KMS-11 (cell line): Measurements from ENCODE around the gene KCNN3.

Experiments used
- H2AFZ ChIP-seq: fragments of 200-600 bp; sonication (generic); 2 replicates; pipeline ENCODE4 v1.6.1; 2016; ENCODE audit warnings: antibody characterized with exemption, mixed run types, low read depth
- H3K27ac ChIP-seq: fragments of 200-600 bp; sonication (generic); 2 replicates; pipeline ENCODE4 v1.6.1; 2016; ENCODE audit warnings: mild to moderate bottlenecking, mixed run types
- H3K27me3 ChIP-seq: fragments of 200-600 bp; sonication (generic); 2 replicates; pipeline ENCODE4 v1.6.1; 2017; ENCODE audit warnings: mild to moderate bottlenecking, low read depth, mixed run types, moderate library complexity; ENCODE audit not compliant: insufficient read depth
- H3K36me3 ChIP-seq: fragments of 200-600 bp; sonication (generic); 2 replicates; pipeline ENCODE4 v1.6.1; 2017; ENCODE audit warnings: mild to moderate bottlenecking, mixed run types; ENCODE audit not compliant: insufficient read depth
- H3K4me1 ChIP-seq: fragments of 200-600 bp; sonication (generic); 2 replicates; pipeline ENCODE4 v1.6.1; 2016; ENCODE audit warnings: mild to moderate bottlenecking, low read depth, mixed run types; ENCODE audit not compliant: poor library complexity, severe bottlenecking
- H3K4me2 ChIP-seq: fragments of 200-600 bp; sonication (generic); 2 replicates; pipeline ENCODE4 v1.7.0; 2016; ENCODE audit warnings: mild to moderate bottlenecking, mixed run types
- H3K4me3 ChIP-seq: fragments of 200-600 bp; sonication (generic); IDR thresholded peaks from 2 replicates; pipeline ENCODE4 v1.6.1; 2017; ENCODE audit warnings: low read depth, low read length, mixed read lengths; ENCODE audit not compliant: insufficient read depth
- H3K79me2 ChIP-seq: fragments of 200-600 bp; sonication (generic); 2 replicates; pipeline ENCODE4 v1.6.1; 2016; ENCODE audit warnings: low read depth, mixed run types; ENCODE audit not compliant: insufficient read depth
- H3K9ac ChIP-seq: fragments of 200-600 bp; sonication (generic); 2 replicates; pipeline ENCODE4 v1.6.1; 2016; ENCODE audit warnings: mild to moderate bottlenecking, mixed run types
- H4K20me1 ChIP-seq: fragments of 200-600 bp; sonication (generic); 2 replicates; pipeline ENCODE4 v1.6.1; 2016; ENCODE audit warnings: mild to moderate bottlenecking, mixed run types; ENCODE audit not compliant: insufficient read depth
- CTCF ChIP-seq: fragments of 200-600 bp; sonication (generic); conservative IDR thresholded peaks from 2 replicates; pipeline ENCODE4 v1.6.1; 2017; ENCODE audit warnings: low read depth, mild to moderate bottlenecking, antibody characterized with exemption, low read length, moderate library complexity, mixed read lengths

Gene KCNN3

GRCh38 chr1:154736841-154737240 is 133.2 kb downstream of the KCNN3 start:
- Histone ChIP-seq H3K79me2 (no peaks in the 10 kb centered on the region), H3K27ac (no peak overlapping the region), H3K36me3 (no peaks in the 10 kb centered on the region), H3K9ac (no peak overlapping the region), H3K4me1 (peaks cover 10% of the 10 kb centered on the region), H3K4me3 (no peak overlapping the region), H3K4me2 (no peak overlapping the region), H3K27me3 (peaks cover 94% of the 10 kb centered on the region), H2AFZ (no peak overlapping the region), H4K20me1 (no peaks in the 10 kb centered on the region)
- TF ChIP-seq CTCF: no peak

GRCh38 chr1:154735804-154736168 is 134.3 kb downstream of the KCNN3 start:
- Histone ChIP-seq H3K4me2 (no peak overlapping the region), H4K20me1 (no peaks in the 10 kb centered on the region), H2AFZ (no peak overlapping the region), H3K4me1 (peaks cover 13% of the 10 kb centered on the region), H3K27me3 (peaks cover 85% of the 10 kb centered on the region), H3K27ac (no peak overlapping the region), H3K4me3 (no peak overlapping the region), H3K79me2 (no peaks in the 10 kb centered on the region), H3K9ac (no peak overlapping the region), H3K36me3 (no peaks in the 10 kb centered on the region)
- no peak for TF ChIP-seq CTCF

- TF ChIP-seq CTCF: no peak
- H3K36me3 ChIP-seq: no peaks in the 10 kb centered on the region
- no peak overlapping the region for H3K4me2 ChIP-seq
- no peak overlapping the region for H3K27ac ChIP-seq
- no peaks in the 10 kb centered on the region for H3K79me2 ChIP-seq
- H2AFZ ChIP-seq: no peak overlapping the region
- peaks cover 80% of the 10 kb centered on the region for H3K27me3 ChIP-seq
- no peak overlapping the region for H3K4me3 ChIP-seq
- peaks cover 18% of the 10 kb centered on the region for H3K4me1 ChIP-seq
- no peak overlapping the region for H3K9ac ChIP-seq
- no peaks in the 10 kb centered on the region for H4K20me1 ChIP-seq
Observed at GRCh38 chr1:154735061-154735803, 134.8 kb downstream of the KCNN3 start.

- Histone ChIP-seq H3K79me2 (no peaks in the 10 kb centered on the region), H2AFZ (no peak overlapping the region), H3K4me1 (peaks cover 25% of the 10 kb centered on the region), H3K27me3 (peaks cover 72% of the 10 kb centered on the region), H3K27ac (no peak overlapping the region), H4K20me1 (no peaks in the 10 kb centered on the region), H3K4me2 (no peak overlapping the region), H3K36me3 (no peaks in the 10 kb centered on the region), H3K9ac (no peak overlapping the region), H3K4me3 (no peak overlapping the region)
- no peak for TF ChIP-seq CTCF
Observed at GRCh38 chr1:154733621-154734020, 136.5 kb downstream of the KCNN3 start.
